SK-N-SH treated with all-trans-retinoic acid at 6 μM for 48 hours (cell line): Measurements from ENCODE around the gene DIDO1.

Source experiments
- ATAC-seq: fragments of 200-7000 bp; cut with Tn5 transposase; 3 replicates; pipeline ENCODE4 v1.9.1; 2020; ENCODE audit warnings: mild to moderate bottlenecking, moderate library complexity
- ARNTL ChIP-seq: fragments of 450-650 bp; formaldehyde crosslinking; IDR thresholded peaks from 2 replicates; pipeline ENCODE4 v1.5.0; 2020; ENCODE audit warnings: low read depth, mild to moderate bottlenecking, moderate library complexity, borderline replicate concordance
- BACH2 ChIP-seq: fragments of 250-450 bp; sonication (Bioruptor Pico); IDR thresholded peaks from 2 replicates; pipeline ENCODE4 v1.9.0; 2021; ENCODE audit warnings: mild to moderate bottlenecking, borderline replicate concordance
- CSDC2 ChIP-seq: fragments of 250-450 bp; sonication (Bioruptor Pico); IDR thresholded peaks from 2 replicates; pipeline ENCODE4 v1.5.0; 2020; ENCODE audit warnings: mild to moderate bottlenecking, moderate library complexity
- ESRRG ChIP-seq: fragments of 250-450 bp; sonication (Bioruptor Pico); IDR thresholded peaks from 2 replicates; pipeline ENCODE4 v1.6.1; 2021; ENCODE audit warnings: mild to moderate bottlenecking
- GLIS3 ChIP-seq: fragments of 250-450 bp; sonication (Bioruptor Pico); IDR thresholded peaks from 2 replicates; pipeline ENCODE4 v1.5.0; 2020; ENCODE audit warnings: mild to moderate bottlenecking, moderate library complexity
- ISL1 ChIP-seq: fragments of 250-450 bp; sonication (Bioruptor Pico); IDR thresholded peaks from 2 replicates; pipeline ENCODE4 v2.1.2; 2022; ENCODE audit warnings: mild to moderate bottlenecking, moderate library complexity
- OSR1 ChIP-seq: fragments of 250-450 bp; sonication (Bioruptor Pico); IDR thresholded peaks from 2 replicates; pipeline ENCODE4 v1.8.0; 2022; ENCODE audit warnings: moderate library complexity, mild to moderate bottlenecking, inconsistent platforms
- POU6F1 ChIP-seq: fragments of 250-450 bp; sonication (Bioruptor Pico); IDR thresholded peaks from 2 replicates; pipeline ENCODE4 v1.8.0; 2021; ENCODE audit warnings: low read depth, mild to moderate bottlenecking, moderate library complexity, borderline replicate concordance
- PPARA ChIP-seq: fragments of 250-450 bp; sonication (Bioruptor Pico); IDR thresholded peaks from 2 replicates; pipeline ENCODE4 v1.5.0; 2020; ENCODE audit warnings: mild to moderate bottlenecking, borderline replicate concordance
- RARB ChIP-seq: fragments of 250-450 bp; sonication (Bioruptor Pico); IDR thresholded peaks from 2 replicates; pipeline ENCODE4 v1.8.0; 2021; ENCODE audit warnings: mild to moderate bottlenecking, moderate library complexity
- SNAI2 ChIP-seq: fragments of 250-450 bp; sonication (Bioruptor Pico); IDR thresholded peaks from 2 replicates; pipeline ENCODE4 v1.5.0; 2020; ENCODE audit warnings: mild to moderate bottlenecking, moderate library complexity
- TCF4 ChIP-seq: fragments of 250-450 bp; sonication (Bioruptor Pico); IDR thresholded peaks from 2 replicates; pipeline ENCODE4 v1.8.0; 2021; ENCODE audit warnings: mild to moderate bottlenecking, moderate library complexity, borderline replicate concordance
- TSHZ2 ChIP-seq: fragments of 250-450 bp; sonication (Bioruptor Pico); IDR thresholded peaks from 2 replicates; pipeline ENCODE4 v1.5.0; 2020; ENCODE audit warnings: mild to moderate bottlenecking, moderate library complexity
- ZC3H10 ChIP-seq: fragments of 250-450 bp; sonication (Bioruptor Pico); IDR thresholded peaks from 2 replicates; pipeline ENCODE4 v1.5.1; 2021; ENCODE audit warnings: mild to moderate bottlenecking, moderate library complexity
- ZFP3 ChIP-seq: fragments of 250-450 bp; sonication (Bioruptor Pico); IDR thresholded peaks from 2 replicates; pipeline ENCODE4 v1.5.0; 2020; ENCODE audit warnings: mild to moderate bottlenecking, moderate library complexity
- ZNF565 ChIP-seq: fragments of 450-650 bp; formaldehyde crosslinking; conservative IDR thresholded peaks from 2 replicates; pipeline ENCODE4 v1.5.0; 2020; ENCODE audit warnings: low read depth, mild to moderate bottlenecking, moderate library complexity
- ZNF70 ChIP-seq: fragments of 450-650 bp; formaldehyde crosslinking; IDR thresholded peaks from 2 replicates; pipeline ENCODE4 v1.5.0; 2020; ENCODE audit warnings: mild to moderate bottlenecking, moderate library complexity
- ZNF8 ChIP-seq: fragments of 450-650 bp; formaldehyde crosslinking; IDR thresholded peaks from 2 replicates; pipeline ENCODE4 v1.5.0; 2020; ENCODE audit warnings: mild to moderate bottlenecking, moderate library complexity
- TF ChIP-seq, protein P1 (sequence below): fragments of 250-450 bp; sonication (Bioruptor Pico); IDR thresholded peaks from 2 replicates; pipeline ENCODE4 v1.8.0; 2020; ENCODE audit warnings: mild to moderate bottlenecking, moderate library complexity, borderline replicate concordance
- TF ChIP-seq, protein P2 (sequence below): fragments of 250-450 bp; sonication (Bioruptor Pico); IDR thresholded peaks from 2 replicates; pipeline ENCODE4 v1.5.1; 2021; ENCODE audit warnings: mild to moderate bottlenecking, moderate library complexity

Gene DIDO1

GRCh38 chr20:62831361-62831788 is 94.9 kb downstream of the DIDO1 start:
- ATAC-seq: no peak
- TF ChIP-seq GLIS3 (CRISPR knock-in tag): no peak
- TF ChIP-seq CSDC2 (CRISPR knock-in tag): no peak
- TF ChIP-seq RARB (CRISPR knock-in tag): no peak
- TF ChIP-seq BACH2 (CRISPR knock-in tag): no peak

DNA sequence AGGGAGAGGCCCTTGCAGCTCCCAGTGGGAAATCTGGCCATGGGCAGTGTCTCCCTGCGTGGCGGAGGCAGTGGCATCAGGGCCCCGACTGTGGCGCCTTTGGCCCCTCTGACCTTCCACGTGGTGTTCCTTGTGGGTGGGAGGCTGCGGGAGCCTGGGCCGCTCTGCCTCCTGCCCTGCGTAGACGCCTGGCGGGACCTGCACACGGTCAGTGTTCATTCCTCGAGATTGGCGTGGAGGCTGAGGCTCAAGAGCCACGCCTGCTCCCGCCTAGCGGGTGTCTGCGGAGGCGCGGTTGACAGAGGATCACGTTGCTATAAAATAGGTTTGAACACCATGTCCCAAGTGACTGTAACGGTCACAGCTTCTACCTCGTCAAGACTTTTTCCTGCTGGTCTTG is 95.5 kb downstream of the DIDO1 start:
- ATAC-seq: no peak
- no peak for TF ChIP-seq PPARA (CRISPR knock-in tag)
- TF ChIP-seq, protein P1, sequence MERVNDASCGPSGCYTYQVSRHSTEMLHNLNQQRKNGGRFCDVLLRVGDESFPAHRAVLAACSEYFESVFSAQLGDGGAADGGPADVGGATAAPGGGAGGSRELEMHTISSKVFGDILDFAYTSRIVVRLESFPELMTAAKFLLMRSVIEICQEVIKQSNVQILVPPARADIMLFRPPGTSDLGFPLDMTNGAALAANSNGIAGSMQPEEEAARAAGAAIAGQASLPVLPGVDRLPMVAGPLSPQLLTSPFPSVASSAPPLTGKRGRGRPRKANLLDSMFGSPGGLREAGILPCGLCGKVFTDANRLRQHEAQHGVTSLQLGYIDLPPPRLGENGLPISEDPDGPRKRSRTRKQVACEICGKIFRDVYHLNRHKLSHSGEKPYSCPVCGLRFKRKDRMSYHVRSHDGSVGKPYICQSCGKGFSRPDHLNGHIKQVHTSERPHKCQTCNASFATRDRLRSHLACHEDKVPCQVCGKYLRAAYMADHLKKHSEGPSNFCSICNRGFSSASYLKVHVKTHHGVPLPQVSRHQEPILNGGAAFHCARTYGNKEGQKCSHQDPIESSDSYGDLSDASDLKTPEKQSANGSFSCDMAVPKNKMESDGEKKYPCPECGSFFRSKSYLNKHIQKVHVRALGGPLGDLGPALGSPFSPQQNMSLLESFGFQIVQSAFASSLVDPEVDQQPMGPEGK (CRISPR knock-in tag): no peak
- TF ChIP-seq GLIS3 (CRISPR knock-in tag): no peak
- no peak for TF ChIP-seq TSHZ2 (CRISPR knock-in tag)
- TF ChIP-seq ZC3H10 (CRISPR knock-in tag): no peak
- no peak for TF ChIP-seq ISL1 (CRISPR knock-in tag)
- no peak for TF ChIP-seq ZNF70
- TF ChIP-seq ZNF8 (CRISPR knock-in tag): no peak

DNA sequence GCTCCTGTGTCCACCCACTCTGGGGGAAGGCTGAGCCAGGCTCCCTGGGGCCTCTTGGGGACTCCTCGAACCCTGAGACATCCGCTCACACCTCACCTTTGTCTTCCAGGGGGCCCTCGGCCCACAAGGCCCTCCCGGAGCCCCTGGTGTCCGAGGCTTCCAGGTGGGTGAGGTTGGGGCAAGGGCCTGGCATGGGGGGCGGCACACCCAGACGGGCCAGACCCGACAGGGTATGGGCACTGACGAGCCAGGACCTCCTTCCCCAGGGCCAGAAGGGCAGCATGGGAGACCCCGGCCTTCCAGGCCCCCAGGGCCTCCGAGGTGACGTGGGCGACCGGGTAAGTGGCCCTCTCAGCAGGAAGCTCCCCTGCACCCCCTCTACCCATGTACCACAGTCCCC is 96.1 kb downstream of the DIDO1 start:
- no peak for ATAC-seq
- TF ChIP-seq ARNTL (CRISPR knock-in tag): no peak
- no peak for TF ChIP-seq BACH2 (CRISPR knock-in tag)
- TF ChIP-seq ZNF565: no peak
- TF ChIP-seq TCF4 (CRISPR knock-in tag): no peak
- no peak for TF ChIP-seq POU6F1 (CRISPR knock-in tag)
- TF ChIP-seq TSHZ2 (CRISPR knock-in tag): no peak
- no peak for TF ChIP-seq GLIS3 (CRISPR knock-in tag)
- TF ChIP-seq ISL1 (CRISPR knock-in tag): no peak
- no peak for TF ChIP-seq PPARA (CRISPR knock-in tag)
- TF ChIP-seq RARB (CRISPR knock-in tag): no peak
- TF ChIP-seq ZFP3 (CRISPR knock-in tag): no peak
- no peak for TF ChIP-seq ZC3H10 (CRISPR knock-in tag)
- no peak for TF ChIP-seq SNAI2 (CRISPR knock-in tag)
- no peak for TF ChIP-seq ZNF70
- TF ChIP-seq, protein P2, sequence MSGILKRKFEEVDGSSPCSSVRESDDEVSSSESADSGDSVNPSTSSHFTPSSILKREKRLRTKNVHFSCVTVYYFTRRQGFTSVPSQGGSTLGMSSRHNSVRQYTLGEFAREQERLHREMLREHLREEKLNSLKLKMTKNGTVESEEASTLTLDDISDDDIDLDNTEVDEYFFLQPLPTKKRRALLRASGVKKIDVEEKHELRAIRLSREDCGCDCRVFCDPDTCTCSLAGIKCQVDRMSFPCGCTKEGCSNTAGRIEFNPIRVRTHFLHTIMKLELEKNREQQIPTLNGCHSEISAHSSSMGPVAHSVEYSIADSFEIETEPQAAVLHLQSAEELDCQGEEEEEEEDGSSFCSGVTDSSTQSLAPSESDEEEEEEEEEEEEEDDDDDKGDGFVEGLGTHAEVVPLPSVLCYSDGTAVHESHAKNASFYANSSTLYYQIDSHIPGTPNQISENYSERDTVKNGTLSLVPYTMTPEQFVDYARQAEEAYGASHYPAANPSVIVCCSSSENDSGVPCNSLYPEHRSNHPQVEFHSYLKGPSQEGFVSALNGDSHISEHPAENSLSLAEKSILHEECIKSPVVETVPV: no peak
- no peak for TF ChIP-seq OSR1 (CRISPR knock-in tag)
- TF ChIP-seq ESRRG (CRISPR knock-in tag): no peak
